GM18870 (cell line): ENCODE results near the gene RMC1.

ENCODE experiments used
- ATAC-seq: cut with Tn5 transposase; IDR thresholded peaks from one replicate; pipeline ENCODE4 v1.9.1; 2021; ENCODE audit warnings: moderate library complexity; ENCODE audit not compliant: unreplicated experiment

The RMC1 gene

GRCh38 chr18:23580677-23581367 lies 77.5 kb downstream of the RMC1 start:
- no peak for ATAC-seq
